Chondrocyte (in vitro differentiated cells): ENCODE results near the gene IL20RA. TPM values are rescaled to one million over a fixed set of nuclear protein-coding genes. Genes with fewer than 3 reads are reported as not detected.

Source experiments
- DNase-seq: peaks from one replicate; pipeline ENCODE4 v3.0.0; 2021; ENCODE audit warnings: mixed read lengths, low spot score
- H3K27ac Mint-ChIP-seq: one replicate; pipeline ENCODE4 v1.8.0; 2021; ENCODE audit warnings: mild to moderate bottlenecking, moderate library complexity, mixed read lengths; ENCODE audit not compliant: unreplicated experiment
- H3K27me3 Mint-ChIP-seq: 2 replicates; pipeline ENCODE4 v1.8.0; 2021; ENCODE audit warnings: low read depth, mixed read lengths
- H3K36me3 Mint-ChIP-seq: 2 replicates; pipeline ENCODE4 v1.8.0; 2021; ENCODE audit warnings: low read depth, mixed read lengths
- H3K4me1 Mint-ChIP-seq: 2 replicates; pipeline ENCODE4 v1.8.0; 2021; ENCODE audit warnings: low read depth, mild to moderate bottlenecking, mixed read lengths
- H3K4me3 Mint-ChIP-seq: one replicate; pipeline ENCODE4 v1.8.0; 2021; ENCODE audit warnings: mild to moderate bottlenecking, moderate library complexity, mixed read lengths; ENCODE audit not compliant: unreplicated experiment
- H3K9me3 Mint-ChIP-seq: 2 replicates; pipeline ENCODE4 v1.8.0; 2021; ENCODE audit warnings: low read depth, mixed read lengths
- total RNA-seq: library from RNA; stranded (reverse); gene quantifications from 3 replicates; pipeline ENCODE4 v1.2.1, GENCODE V29; 2021
- TF ChIP-seq, protein P1 (sequence below): fragments of 200-600 bp; sonication (generic); IDR thresholded peaks from 2 replicates; pipeline ENCODE4 v1.5.0; 2021; ENCODE audit warnings: antibody characterized with exemption, mild to moderate bottlenecking, moderate library complexity

The IL20RA gene
- total RNA-seq, 1 donor from 2014 or later = 0.22 TPM

DNA sequence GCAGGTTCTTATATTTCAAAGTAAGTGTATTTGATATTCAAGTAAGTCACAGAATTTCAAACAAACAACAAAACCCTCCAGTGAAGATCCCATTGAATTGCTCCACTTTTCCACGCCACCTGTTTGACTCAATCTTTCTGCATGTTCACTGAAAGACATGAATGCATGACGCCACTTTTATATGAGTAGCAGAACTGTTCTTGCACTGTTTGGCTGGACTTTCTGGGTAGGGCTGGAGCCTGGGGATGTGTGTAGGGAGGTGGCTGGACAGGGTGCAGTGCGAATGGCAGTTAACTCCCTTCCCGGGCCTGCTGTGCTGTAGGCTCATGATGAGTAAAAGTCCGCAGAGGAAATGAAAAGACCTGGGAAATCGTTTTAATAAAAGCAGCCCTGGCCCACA, 39.7 kb downstream of the IL20RA start:
- TF ChIP-seq, protein P1, sequence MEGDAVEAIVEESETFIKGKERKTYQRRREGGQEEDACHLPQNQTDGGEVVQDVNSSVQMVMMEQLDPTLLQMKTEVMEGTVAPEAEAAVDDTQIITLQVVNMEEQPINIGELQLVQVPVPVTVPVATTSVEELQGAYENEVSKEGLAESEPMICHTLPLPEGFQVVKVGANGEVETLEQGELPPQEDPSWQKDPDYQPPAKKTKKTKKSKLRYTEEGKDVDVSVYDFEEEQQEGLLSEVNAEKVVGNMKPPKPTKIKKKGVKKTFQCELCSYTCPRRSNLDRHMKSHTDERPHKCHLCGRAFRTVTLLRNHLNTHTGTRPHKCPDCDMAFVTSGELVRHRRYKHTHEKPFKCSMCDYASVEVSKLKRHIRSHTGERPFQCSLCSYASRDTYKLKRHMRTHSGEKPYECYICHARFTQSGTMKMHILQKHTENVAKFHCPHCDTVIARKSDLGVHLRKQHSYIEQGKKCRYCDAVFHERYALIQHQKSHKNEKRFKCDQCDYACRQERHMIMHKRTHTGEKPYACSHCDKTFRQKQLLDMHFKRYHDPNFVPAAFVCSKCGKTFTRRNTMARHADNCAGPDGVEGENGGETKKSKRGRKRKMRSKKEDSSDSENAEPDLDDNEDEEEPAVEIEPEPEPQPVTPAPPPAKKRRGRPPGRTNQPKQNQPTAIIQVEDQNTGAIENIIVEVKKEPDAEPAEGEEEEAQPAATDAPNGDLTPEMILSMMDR = no peak
- no peak for DNase-seq
- peaks cover 15% of the 10 kb centered on the region for H3K4me1 Mint-ChIP-seq
- no peaks in the 10 kb centered on the region for H3K9me3 Mint-ChIP-seq
- H3K27ac Mint-ChIP-seq = no peak overlapping the region
- peaks cover 2% of the 10 kb centered on the region for H3K27me3 Mint-ChIP-seq
- no peak overlapping the region for H3K4me3 Mint-ChIP-seq
- no peaks in the 10 kb centered on the region for H3K36me3 Mint-ChIP-seq

DNA sequence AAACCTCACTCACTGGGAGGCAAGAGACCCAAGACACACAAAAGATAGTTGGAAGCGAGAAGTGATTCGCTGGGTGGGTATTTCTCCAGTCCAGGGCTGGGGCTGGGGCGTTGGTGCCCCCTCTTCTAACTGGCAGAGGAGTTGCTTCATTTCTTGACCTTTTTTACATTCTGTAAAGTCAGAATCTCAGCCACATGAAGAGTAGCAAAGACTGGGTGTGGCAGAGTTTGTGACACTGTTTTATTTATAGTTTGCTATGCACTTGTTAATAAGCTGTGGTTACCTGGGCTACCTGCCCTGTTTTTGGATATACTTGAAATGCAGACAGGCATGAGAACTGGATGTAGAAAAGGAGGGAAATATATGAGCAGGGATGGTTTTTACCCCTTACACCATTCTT, 42.3 kb downstream of the IL20RA start:
- peaks cover 15% of the 10 kb centered on the region for H3K4me1 Mint-ChIP-seq
- no peaks in the 10 kb centered on the region for H3K9me3 Mint-ChIP-seq
- H3K27me3 Mint-ChIP-seq = peaks cover 2% of the 10 kb centered on the region
- no peaks in the 10 kb centered on the region for H3K36me3 Mint-ChIP-seq
- H3K27ac Mint-ChIP-seq = no peak overlapping the region
- no peak for DNase-seq
- TF ChIP-seq, protein P1 = no peak
- no peak overlapping the region for H3K4me3 Mint-ChIP-seq

DNA sequence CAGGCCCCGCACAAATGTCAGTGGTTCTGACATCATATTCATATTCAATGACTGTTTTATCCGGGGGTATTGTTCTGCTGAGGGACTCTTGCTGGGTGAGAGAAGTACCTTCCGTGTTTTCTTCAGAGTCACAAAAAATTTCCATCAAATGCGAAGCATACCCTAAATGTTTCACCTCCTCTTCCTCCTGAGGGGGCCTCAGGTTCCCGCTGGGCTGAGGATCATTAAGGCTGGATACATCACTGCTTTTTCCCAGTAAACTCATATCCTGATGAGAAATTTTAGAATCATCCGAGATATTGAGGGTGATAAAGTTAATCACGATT, 42.8 kb downstream of the IL20RA start:
- no peak for DNase-seq
- H3K36me3 Mint-ChIP-seq = no peaks in the 10 kb centered on the region
- H3K27me3 Mint-ChIP-seq = peaks cover 2% of the 10 kb centered on the region
- TF ChIP-seq, protein P1 = no peak
- peaks cover 15% of the 10 kb centered on the region for H3K4me1 Mint-ChIP-seq
- H3K27ac Mint-ChIP-seq = no peak overlapping the region
- H3K4me3 Mint-ChIP-seq = no peak overlapping the region
- H3K9me3 Mint-ChIP-seq = no peaks in the 10 kb centered on the region

DNA sequence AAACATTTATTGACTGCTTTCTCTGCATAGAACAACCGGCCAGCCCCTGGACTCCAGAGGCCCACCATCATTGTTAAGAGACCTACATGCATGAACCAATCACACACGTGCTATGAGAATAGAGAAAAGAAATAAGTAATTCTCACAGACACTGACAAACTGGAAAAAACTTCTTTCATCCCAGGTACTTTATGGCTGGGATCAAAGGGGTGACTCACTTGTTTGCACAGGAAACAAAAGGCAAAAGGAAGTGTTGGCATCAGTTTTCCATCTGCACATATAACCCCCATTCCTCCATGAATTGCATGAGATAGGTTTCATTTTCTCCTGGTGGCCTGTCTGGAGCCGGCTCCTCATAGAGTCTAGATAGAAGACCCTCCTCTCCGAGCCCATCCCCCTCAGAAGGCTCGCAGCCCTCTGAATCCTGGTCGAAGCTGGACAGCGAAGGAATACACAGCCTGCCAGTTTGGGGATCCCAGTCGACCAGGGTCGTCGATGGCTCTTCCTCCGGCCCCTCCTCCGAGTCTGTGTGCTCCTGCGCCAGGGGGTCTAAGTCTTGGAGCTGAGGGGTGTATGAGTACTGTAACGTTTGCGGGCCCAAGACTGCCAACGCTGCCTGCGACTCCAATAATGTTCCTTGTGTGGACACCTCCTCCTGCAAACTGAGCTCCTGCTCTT, 43.3 kb downstream of the IL20RA start:
- H3K4me1 Mint-ChIP-seq = peaks cover 15% of the 10 kb centered on the region
- no peaks in the 10 kb centered on the region for H3K36me3 Mint-ChIP-seq
- TF ChIP-seq, protein P1 = no peak
- H3K27me3 Mint-ChIP-seq = peaks cover 2% of the 10 kb centered on the region
- H3K27ac Mint-ChIP-seq = no peak overlapping the region
- H3K4me3 Mint-ChIP-seq = no peak overlapping the region
- no peaks in the 10 kb centered on the region for H3K9me3 Mint-ChIP-seq
- no peak for DNase-seq

DNA sequence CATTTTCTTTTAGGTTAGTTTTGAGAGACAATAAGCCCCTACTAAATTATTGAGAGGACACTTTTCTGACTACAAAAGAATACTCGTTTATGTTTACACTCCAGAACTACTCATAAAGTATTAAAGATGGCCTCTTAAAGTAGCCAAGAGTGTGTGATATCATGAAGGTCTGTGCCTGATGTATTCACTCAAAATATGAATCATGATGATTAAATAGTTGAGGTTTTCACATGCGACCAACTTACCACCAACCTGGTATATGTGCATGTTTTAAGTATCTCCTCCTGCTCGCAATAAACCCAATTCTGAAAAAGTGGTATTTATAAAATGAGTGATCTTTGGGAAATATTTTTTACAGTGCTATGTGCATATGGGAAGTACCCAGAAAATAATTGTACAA, 43.9 kb downstream of the IL20RA start:
- Mint-ChIP-seq H3K9me3 (no peaks in the 10 kb centered on the region), H3K27ac (no peak overlapping the region), H3K4me1 (peaks cover 15% of the 10 kb centered on the region), H3K4me3 (no peak overlapping the region), H3K27me3 (peaks cover 2% of the 10 kb centered on the region), H3K36me3 (no peaks in the 10 kb centered on the region)
- no peak for DNase-seq
- TF ChIP-seq, protein P1 = no peak
